Adrenal gland (tissue), 5 donors: Measurements from ENCODE around the gene ORM2.

Experiments used
- POLR2A ChIP-seq, 2 donors: fragments of 450-650 bp; IDR thresholded peaks; one replicate each; pipeline ENCODE4 v1.6.1; 2017; ENCODE audit warnings: antibody characterized with exemption in 2 of 2, mild to moderate bottlenecking in 2 of 2, moderate library complexity in 1 of 2
- TF ChIP-seq, protein P1 (sequence below), 6 experiments: fragments of 450-650 bp in 4 of 6; fragments of 200-600 bp in 2 of 6; sonication (generic) in 1 of 6; IDR thresholded peaks; 1 replicate in 5 of 6; 2 replicates in 1 of 6; pipeline versions ENCODE4 v1.5.1 to v1.8.0; 2016 to 2021; ENCODE audit warnings: antibody characterized with exemption in 6 of 6, mild to moderate bottlenecking in 2 of 6, moderate library complexity in 1 of 6
- donor health status: DM: no; HTN: no; CAD: no.

DNA sequence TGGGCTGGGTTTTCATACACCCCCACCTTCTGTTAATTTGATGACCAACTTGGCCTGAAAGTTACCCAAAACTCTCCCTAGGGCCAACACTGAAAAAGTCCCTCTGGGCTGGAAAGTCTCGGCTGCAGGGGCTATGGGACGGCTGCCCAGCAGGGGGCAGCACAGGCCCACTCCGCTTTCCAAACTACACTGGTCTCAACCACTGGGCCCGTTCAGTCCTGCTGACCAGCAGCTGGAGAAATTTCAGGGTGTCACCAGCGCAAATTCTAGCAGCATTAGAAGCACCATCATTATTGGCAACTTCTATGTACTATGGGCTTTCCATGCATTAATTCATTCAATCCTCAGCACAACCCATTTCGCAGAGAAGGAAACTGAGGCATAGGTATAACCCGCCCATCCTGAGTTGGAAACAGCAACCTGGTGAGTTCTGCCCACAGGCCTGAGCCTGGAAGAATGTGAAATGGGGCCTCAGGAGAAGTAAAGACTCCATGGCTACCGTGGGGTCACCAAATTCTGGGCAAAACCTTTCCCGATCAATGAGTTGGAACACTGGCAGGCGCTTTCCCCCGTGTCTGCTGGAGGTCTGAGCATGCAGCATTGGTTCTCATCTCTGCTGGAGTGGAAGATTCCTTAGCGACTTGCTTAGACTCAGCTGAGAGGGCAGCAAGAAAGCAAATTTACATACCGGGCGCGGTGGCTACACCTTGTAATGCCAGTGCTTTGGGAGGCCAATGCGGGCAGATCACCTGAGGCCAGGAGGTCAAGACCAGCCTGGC, 9.7 kb downstream of the ORM2 start:
- TF ChIP-seq, protein P1, sequence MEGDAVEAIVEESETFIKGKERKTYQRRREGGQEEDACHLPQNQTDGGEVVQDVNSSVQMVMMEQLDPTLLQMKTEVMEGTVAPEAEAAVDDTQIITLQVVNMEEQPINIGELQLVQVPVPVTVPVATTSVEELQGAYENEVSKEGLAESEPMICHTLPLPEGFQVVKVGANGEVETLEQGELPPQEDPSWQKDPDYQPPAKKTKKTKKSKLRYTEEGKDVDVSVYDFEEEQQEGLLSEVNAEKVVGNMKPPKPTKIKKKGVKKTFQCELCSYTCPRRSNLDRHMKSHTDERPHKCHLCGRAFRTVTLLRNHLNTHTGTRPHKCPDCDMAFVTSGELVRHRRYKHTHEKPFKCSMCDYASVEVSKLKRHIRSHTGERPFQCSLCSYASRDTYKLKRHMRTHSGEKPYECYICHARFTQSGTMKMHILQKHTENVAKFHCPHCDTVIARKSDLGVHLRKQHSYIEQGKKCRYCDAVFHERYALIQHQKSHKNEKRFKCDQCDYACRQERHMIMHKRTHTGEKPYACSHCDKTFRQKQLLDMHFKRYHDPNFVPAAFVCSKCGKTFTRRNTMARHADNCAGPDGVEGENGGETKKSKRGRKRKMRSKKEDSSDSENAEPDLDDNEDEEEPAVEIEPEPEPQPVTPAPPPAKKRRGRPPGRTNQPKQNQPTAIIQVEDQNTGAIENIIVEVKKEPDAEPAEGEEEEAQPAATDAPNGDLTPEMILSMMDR (IDR thresholded peaks at IDR 0.05): peak; percentile 78 to 89 (median 80)
- TF ChIP-seq POLR2A (IDR thresholded peaks at IDR 0.05): no peak
